Naive thymus-derived CD4-positive, alpha-beta T cell (primary cell): ENCODE data around the gene PA2G4. TPM values are rescaled to one million over a fixed set of nuclear protein-coding genes. Genes with fewer than 3 reads are reported as not detected.
A peak's percentile ranks its signal among the peaks of the same experiment; 100 is the strongest.

ENCODE experiments used
- ATAC-seq: fragments of 150-1000 bp; cut with Tn5 transposase; 2 replicates; pipeline ENCODE4 v1.10.0; 2021; ENCODE audit warnings: mild to moderate bottlenecking, moderate library complexity
- CTCF ChIA-PET: fragments of 350-600 bp; sonication (Branson Sonifier 250); formaldehyde crosslinking; loops from one replicate; lab custom pipeline; 2021; ENCODE audit warnings: antibody characterized with exemption; lab: Charles Lee
- POLR2A ChIA-PET: fragments of 350-600 bp; sonication (Branson Sonifier 250); formaldehyde crosslinking; loops from one replicate; lab custom pipeline; 2021; ENCODE audit warnings: antibody characterized with exemption, inconsistent platforms; lab: Charles Lee
- DNase-seq, 9 donors: peaks; one replicate each; pipeline versions ENCODE4 v3.0.0 to v3.0.0-alpha.2; 2020 to 2022; ENCODE audit warnings: mixed read lengths in 1 of 9
- H3K27ac ChIP-seq: one replicate; pipeline ENCODE4 v1.7.0; 2013; ENCODE audit warnings: mild to moderate bottlenecking, low read depth, low read length, moderate library complexity
- H3K27me3 ChIP-seq, 2 donors: one replicate each; pipeline ENCODE4 v1.7.0; 2013; ENCODE audit warnings: low read length in 2 of 2, mild to moderate bottlenecking in 2 of 2, moderate library complexity in 2 of 2; ENCODE audit not compliant: control insufficient read depth in 2 of 2, insufficient read depth in 2 of 2
- H3K36me3 ChIP-seq, 3 experiments: 1 replicate in 2 of 3; 2 replicates in 1 of 3; pipeline ENCODE4 v1.7.0; 2013; ENCODE audit warnings: low read length in 3 of 3, mild to moderate bottlenecking in 3 of 3, moderate library complexity in 1 of 3; ENCODE audit not compliant: insufficient read depth in 3 of 3, control insufficient read depth in 2 of 3
- H3K4me1 ChIP-seq, 2 donors: one replicate each; pipeline ENCODE4 v1.7.0; 2013; ENCODE audit warnings: low read length in 2 of 2, mild to moderate bottlenecking in 2 of 2, moderate library complexity in 1 of 2; ENCODE audit not compliant: control insufficient read depth in 2 of 2, insufficient read depth in 2 of 2
- H3K4me3 ChIP-seq: 2 replicates; pipeline ENCODE4 v1.7.0; 2013; ENCODE audit warnings: mild to moderate bottlenecking, low read length
- H3K9me3 ChIP-seq, 3 experiments: 1 replicate in 2 of 3; 2 replicates in 1 of 3; pipeline ENCODE4 v1.7.0; 2013; ENCODE audit warnings: low read length in 3 of 3; ENCODE audit not compliant: control insufficient read depth in 2 of 3
- H3K27ac Mint-ChIP-seq, 9 donors: one replicate each; pipeline ENCODE4 v1.8.0; 2020 to 2022; ENCODE audit warnings: mixed read lengths in 9 of 9, mild to moderate bottlenecking in 8 of 9, moderate library complexity in 5 of 9, inconsistent platforms in 2 of 9
- H3K27me3 Mint-ChIP-seq, 5 donors: one replicate each; pipeline ENCODE4 v1.8.0; 2021 to 2022; ENCODE audit warnings: mixed read lengths in 5 of 5, mild to moderate bottlenecking in 1 of 5
- H3K36me3 Mint-ChIP-seq, 5 donors: one replicate each; pipeline ENCODE4 v1.8.0; 2020 to 2022; ENCODE audit warnings: mixed read lengths in 5 of 5, mild to moderate bottlenecking in 3 of 5, inconsistent platforms in 1 of 5
- H3K4me1 Mint-ChIP-seq, 7 donors: one replicate each; pipeline ENCODE4 v1.8.0; 2020 to 2022; ENCODE audit warnings: mixed read lengths in 7 of 7, mild to moderate bottlenecking in 3 of 7, inconsistent platforms in 1 of 7
- H3K4me3 Mint-ChIP-seq, 10 donors: one replicate each; pipeline ENCODE4 v1.8.0; 2020 to 2022; ENCODE audit warnings: mild to moderate bottlenecking in 10 of 10, mixed read lengths in 10 of 10, moderate library complexity in 6 of 10, inconsistent platforms in 2 of 10
- H3K9me3 Mint-ChIP-seq, 11 donors: one replicate each; pipeline ENCODE4 v1.8.0; 2020 to 2022; ENCODE audit warnings: mixed read lengths in 11 of 11, mild to moderate bottlenecking in 4 of 11, inconsistent platforms in 1 of 11, moderate library complexity in 1 of 11
- intact Hi-C, 2 donors: fragments of 100-400 bp; cut with micrococcal nuclease; formaldehyde crosslinking; loops; one replicate each; pipeline ENCODE4 v1.15.1; 2023
- polyA plus RNA-seq, 2 donors: library from polyadenylated mRNA; unstranded; fragments of 300-500 nt; fragmentation: Illumina TruSeq; gene quantifications; one replicate each; pipeline ENCODE4 v1.2.3, GENCODE V29; 2021
- total RNA-seq, 6 experiments: library from RNA in 5 of 6; stranded (reverse) in 5 of 6; gene quantifications; 1 replicate in 5 of 6; 2 replicates in 1 of 6; pipeline ENCODE4 v1.2.3 and lab custom pipeline; 2021 to 2026

PA2G4 gene
- total and polyA plus RNA-seq, 7 experiments from 2014 or later = 61.7 to 254 (median 121) TPM

- peaks cover 16 to 55% (median 39%) of the 10 kb centered on the region in 3 experiments for H3K36me3 ChIP-seq
- Mint-ChIP-seq H3K27ac (peak overlapping the region in 2 of 9 donors; percentile 23 to 75), H3K4me1 (peaks cover 28 to 39% (median 33%) of the 10 kb centered on the region in 7 donors), H3K27me3 (no peaks in the 10 kb centered on the region), H3K36me3 (peaks cover 17 to 43% (median 32%) of the 10 kb centered on the region in 5 donors), H3K4me3 (no peak overlapping the region), H3K9me3 (no peaks in the 10 kb centered on the region)
- no peak for ATAC-seq
- H3K4me3 ChIP-seq = no peak overlapping the region
- intact Hi-C loops = no loop called here
- no peaks in the 10 kb centered on the region for H3K27me3 ChIP-seq
- ChIA-PET POLR2A (interaction anchor here (1.0 to 1.1 kb wide), 3 partner anchors 9 to 77 kb away, joined by 3 to 6 read pairs (median 4); partner anchors contain the start of genes RNF41 and ZC3H10), CTCF (no interaction called here)
- H3K9me3 ChIP-seq = no peaks in the 10 kb centered on the region
- H3K27ac ChIP-seq = no peak overlapping the region
- no peak for DNase-seq
- H3K4me1 ChIP-seq = peaks cover 4 to 8% of the 10 kb centered on the region in 2 donors
These were observed 40.9 kb downstream of the PA2G4 start for GRCh38 chr12:56145217-56145616.

- H3K27me3 Mint-ChIP-seq = no peaks in the 10 kb centered on the region
- CTCF ChIA-PET = no interaction called here
- ATAC-seq (no peak), DNase-seq (no peak)
- H3K27ac ChIP-seq = no peak overlapping the region
- intact Hi-C loops = no loop called here
- peaks cover 14 to 33% (median 23%) of the 10 kb centered on the region in 5 donors for H3K36me3 Mint-ChIP-seq
- no peaks in the 10 kb centered on the region for H3K9me3 Mint-ChIP-seq
- POLR2A ChIA-PET = interaction anchor here (0.6 to 3.2 kb wide), 4 partner anchors 15 to 502 kb away, joined by 4 to 18 read pairs (median 4); partner anchors contain the start of gene ESYT1
- H3K27ac Mint-ChIP-seq = peak overlapping the region in 8 of 9 donors; percentile 55 to 75 (median 62)
- peaks cover 28 to 43% (median 37%) of the 10 kb centered on the region in 7 donors for H3K4me1 Mint-ChIP-seq
- no peaks in the 10 kb centered on the region for H3K9me3 ChIP-seq
- no peak overlapping the region for H3K4me3 Mint-ChIP-seq
- no peaks in the 10 kb centered on the region for H3K27me3 ChIP-seq
- no peak overlapping the region for H3K4me3 ChIP-seq
- peaks cover 14 to 17% of the 10 kb centered on the region in 2 donors for H3K4me1 ChIP-seq
- H3K36me3 ChIP-seq = peaks cover 16 to 41% (median 28%) of the 10 kb centered on the region in 3 experiments
These were observed 42.4 kb downstream of the PA2G4 start for GRCh38 chr12:56146492-56147460.

GRCh38 chr12:56150563-56150962, 46.2 kb downstream of the PA2G4 start:
- peaks cover 19 to 48% (median 32%) of the 10 kb centered on the region in 7 donors for H3K4me1 Mint-ChIP-seq
- peaks cover 0 to 13% (median 0%) of the 10 kb centered on the region in 5 donors for H3K36me3 Mint-ChIP-seq
- H3K4me3 Mint-ChIP-seq = peak overlapping the region; percentile 2 to 93 (median 74)
- no peak overlapping the region for H3K4me3 ChIP-seq
- POLR2A ChIA-PET = interaction anchor here (0.7 to 5.3 kb wide), 11 partner anchors 8 to 474 kb away, joined by 4 to 30 read pairs (median 7); partner anchors contain the start of genes ESYT1, RPL41 and SMARCC2
- no peaks in the 10 kb centered on the region for H3K27me3 ChIP-seq
- ATAC-seq (no peak), DNase-seq (no peak)
- peaks cover 18 to 20% of the 10 kb centered on the region in 2 donors for H3K4me1 ChIP-seq
- H3K9me3 ChIP-seq = no peaks in the 10 kb centered on the region
- no peaks in the 10 kb centered on the region for H3K9me3 Mint-ChIP-seq
- CTCF ChIA-PET = interaction anchor here (0.8 to 1.2 kb wide), 3 partner anchors 22 to 103 kb away, joined by 3 to 5 read pairs (median 4); partner anchors contain the start of genes ESYT1 and SMARCC2
- H3K27ac ChIP-seq = no peak overlapping the region
- no peaks in the 10 kb centered on the region for H3K27me3 Mint-ChIP-seq
- H3K27ac Mint-ChIP-seq = peak overlapping the region; percentile 62 to 99 (median 86)
- H3K36me3 ChIP-seq = peaks cover 0 to 4% (median 0%) of the 10 kb centered on the region in 3 experiments
- intact Hi-C loops = loop anchor here (5.0 kb wide), 3 partner anchors 72 to 1697 kb away; partner anchors contain the start of genes CTDSP2 (in 1 of the 2), NABP2 (in 1 of the 2), PYM1 (in 1 of the 2) and RNF41 (in 1 of the 2)

DNA sequence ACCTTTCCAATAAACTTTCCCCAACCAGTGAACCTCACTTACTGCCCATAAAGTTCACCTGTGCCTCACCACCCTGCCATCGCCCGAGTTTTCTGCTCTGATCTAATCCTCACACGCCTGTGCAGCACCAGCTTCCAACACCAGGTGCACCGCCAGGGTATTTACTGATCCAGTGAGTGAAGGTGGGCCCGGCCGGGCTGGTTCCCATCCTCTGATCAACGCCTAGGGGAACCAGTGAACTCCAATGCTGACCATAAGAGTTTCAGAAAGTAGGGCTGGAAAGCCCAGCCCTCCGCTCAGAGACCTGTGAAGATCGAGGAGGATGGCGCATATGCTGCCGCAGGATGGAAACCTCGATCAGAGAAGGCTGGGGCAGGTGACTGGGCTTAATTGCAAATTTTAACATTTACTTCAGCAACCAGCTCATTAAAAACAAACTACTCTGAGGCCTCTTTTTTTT, 47.3 kb downstream of the PA2G4 start:
- H3K4me3 ChIP-seq = peak overlapping the region; percentile 86

GRCh38 chr12:56152132-56152755, 47.9 kb downstream of the PA2G4 start, which contains the start of gene MYL6B:
Gene MYL6B, plus strand, starts transcription at chr12:56152587. Its CDS starts 1,332 bp downstream, at chr12:56153919.
- Histone ChIP-seq H3K36me3 (peaks cover 0 to 4% (median 0%) of the 10 kb centered on the region in 3 experiments), H3K9me3 (no peaks in the 10 kb centered on the region), H3K27ac (peak within 1 kb of the TSS; percentile 80), H3K4me3 (peak within 1 kb of the TSS; percentile 86), H3K4me1 (peaks cover 19 to 23% of the 10 kb centered on the region in 2 donors), H3K27me3 (no peaks in the 10 kb centered on the region)
- POLR2A ChIA-PET = interaction anchor here (0.7 to 5.3 kb wide), 17 partner anchors 9 to 114 kb away, joined by 3 to 30 read pairs (median 7); partner anchors contain the start of genes ESYT1, PA2G4, RNF41 and RPL41
- Mint-ChIP-seq H3K4me1 (peaks cover 15 to 53% (median 36%) of the 10 kb centered on the region in 7 donors), H3K4me3 (peak within 1 kb of the TSS; percentile 80 to 96 (median 92)), H3K27ac (peak within 1 kb of the TSS; percentile 84 to 99 (median 97)), H3K27me3 (no peaks in the 10 kb centered on the region), H3K9me3 (no peaks in the 10 kb centered on the region), H3K36me3 (peaks cover 0 to 16% (median 0%) of the 10 kb centered on the region in 5 donors)
- DNase-seq = peak; percentile 79 to 94 (median 87)
- CTCF ChIA-PET = interaction anchor here (0.9 to 1.5 kb wide), 8 partner anchors 9 to 37 kb away, joined by 3 to 7 read pairs (median 4); partner anchors contain the start of genes ESYT1 and SMARCC2
- intact Hi-C loops = loop anchor here (1.0 to 5.0 kb wide), 13 partner anchors 8 to 1695 kb away; partner anchors contain the start of genes ZC3H10 (in 2 of the 2), CS (in 1 of the 2), CTDSP2 (in 1 of the 2) and ESYT1 (in 1 of the 2)
- ATAC-seq = peak; percentile 98

More for the DNA sequence above, 47.3 kb downstream of the PA2G4 start:
- no peaks in the 10 kb centered on the region for H3K27me3 ChIP-seq
- ChIA-PET POLR2A (interaction anchor here (0.7 to 5.3 kb wide), 17 partner anchors 8 to 114 kb away, joined by 3 to 30 read pairs (median 7); partner anchors contain the start of genes ESYT1, PA2G4, RNF41 and RPL41), CTCF (interaction anchor here (0.6 to 1.5 kb wide), 9 partner anchors 9 to 911 kb away, joined by 3 to 7 read pairs (median 4); partner anchors contain the start of genes ESYT1 and SMARCC2)
- H3K36me3 ChIP-seq = peaks cover 0 to 4% (median 0%) of the 10 kb centered on the region in 3 experiments
- peak; percentile 72 for ATAC-seq
- Mint-ChIP-seq H3K9me3 (no peaks in the 10 kb centered on the region), H3K27ac (peak overlapping the region; percentile 84 to 99 (median 97)), H3K36me3 (peaks cover 0 to 16% (median 0%) of the 10 kb centered on the region in 5 donors), H3K4me3 (peak overlapping the region; percentile 80 to 96 (median 92)), H3K4me1 (peaks cover 14 to 50% (median 34%) of the 10 kb centered on the region in 7 donors), H3K27me3 (no peaks in the 10 kb centered on the region)
- peak; percentile 44 to 71 (median 67) for DNase-seq
- H3K4me1 ChIP-seq = peaks cover 18 to 20% of the 10 kb centered on the region in 2 donors
- H3K27ac ChIP-seq = peak overlapping the region; percentile 80
- intact Hi-C loops = loop anchor here (1.0 to 5.0 kb wide), 13 partner anchors 8 to 1696 kb away; partner anchors contain the start of genes ZC3H10 (in 2 of the 2), CS (in 1 of the 2), CTDSP2 (in 1 of the 2) and ESYT1 (in 1 of the 2)
- no peaks in the 10 kb centered on the region for H3K9me3 ChIP-seq
